GM18519 (cell line): Measurements from ENCODE around the gene TRIM33.

Experiments used
- ATAC-seq: cut with Tn5 transposase; IDR thresholded peaks from one replicate; pipeline ENCODE4 v1.9.1; 2021; ENCODE audit warnings: mild to moderate bottlenecking, moderate library complexity; ENCODE audit not compliant: unreplicated experiment, low FRiP score

TRIM33 gene

DNA sequence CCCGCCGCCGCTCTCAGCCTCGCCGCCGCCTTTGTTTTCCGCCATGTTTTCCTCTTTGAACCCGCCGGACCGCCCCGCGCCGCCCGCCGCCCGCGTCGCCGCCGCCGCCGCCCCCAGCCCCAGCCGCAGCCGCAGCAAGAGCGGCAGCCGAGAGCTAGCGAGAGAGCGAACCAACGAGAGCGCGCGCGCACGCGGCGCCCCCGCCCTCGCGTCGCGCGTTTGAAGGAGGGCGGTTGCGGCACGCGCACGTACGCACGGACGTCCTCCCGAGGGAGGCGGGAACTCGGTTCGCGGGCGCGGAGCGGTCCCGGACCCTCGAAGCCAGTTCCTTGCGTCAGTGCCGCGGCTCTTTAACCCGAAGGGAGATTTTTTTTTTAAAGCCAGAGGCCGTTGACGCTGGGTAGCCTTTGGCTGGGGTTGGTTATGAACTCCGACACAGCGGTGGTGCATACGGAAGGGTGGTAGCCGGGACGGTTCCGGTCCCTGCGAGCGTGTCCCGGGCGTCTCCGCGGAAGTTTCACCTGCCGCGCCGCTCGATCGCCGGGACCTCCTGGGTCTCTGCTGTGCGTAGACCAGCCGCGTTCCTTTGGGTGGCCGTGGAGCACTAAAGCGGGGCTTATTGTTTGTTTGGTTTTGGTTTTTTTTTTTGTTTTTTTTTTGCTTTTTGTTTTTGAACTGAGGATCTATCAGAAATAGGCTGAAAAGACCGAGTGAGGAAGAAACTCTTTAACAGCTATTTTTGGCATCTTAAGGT lies at the start of gene TRIM33:
Gene TRIM33 (minus strand): TSS at position 172 of the 754 bp plus-strand sequence. CDS start 127 bp downstream, at position 45.
- peak; percentile 75 for ATAC-seq

DNA sequence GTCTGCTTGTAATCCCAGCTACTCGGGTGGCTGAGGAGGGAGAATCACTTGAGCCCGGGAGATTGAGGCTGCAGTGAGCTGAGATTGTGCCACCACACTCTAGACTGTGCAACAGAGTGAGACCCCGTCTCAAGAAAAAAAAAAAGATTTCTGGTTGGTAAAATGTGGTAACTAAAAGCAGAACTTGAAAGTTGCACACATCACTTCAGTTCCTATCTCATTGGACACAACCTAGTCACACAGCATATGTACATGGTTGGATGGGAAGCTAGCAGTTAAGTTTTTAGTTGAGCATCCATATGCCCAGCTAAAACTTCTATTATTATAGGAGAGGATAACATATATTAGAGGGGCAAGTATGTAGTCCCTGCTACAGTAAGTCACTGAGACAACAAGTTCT lies 48.4 kb upstream of the TRIM33 start:
- no peak for ATAC-seq

DNA sequence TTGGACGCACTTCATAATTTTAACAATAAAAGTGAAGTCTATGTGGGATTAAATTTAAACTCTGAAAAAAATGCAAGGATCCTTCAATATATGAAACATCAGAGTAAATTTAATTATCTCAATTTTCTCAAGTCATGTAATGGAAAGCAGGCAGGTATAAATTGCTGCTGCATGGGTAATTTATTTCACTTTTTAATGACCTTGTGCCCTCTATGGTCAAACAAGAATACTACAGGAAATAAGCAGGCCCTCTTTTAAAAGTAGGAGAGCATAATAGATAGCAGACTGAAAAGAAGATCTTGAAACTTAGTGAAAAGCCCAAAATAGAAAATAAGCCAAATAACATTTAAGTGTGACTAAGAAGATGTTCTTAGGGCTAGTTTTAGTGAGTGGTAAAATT lies 47.5 kb upstream of the TRIM33 start:
- ATAC-seq: no peak

DNA sequence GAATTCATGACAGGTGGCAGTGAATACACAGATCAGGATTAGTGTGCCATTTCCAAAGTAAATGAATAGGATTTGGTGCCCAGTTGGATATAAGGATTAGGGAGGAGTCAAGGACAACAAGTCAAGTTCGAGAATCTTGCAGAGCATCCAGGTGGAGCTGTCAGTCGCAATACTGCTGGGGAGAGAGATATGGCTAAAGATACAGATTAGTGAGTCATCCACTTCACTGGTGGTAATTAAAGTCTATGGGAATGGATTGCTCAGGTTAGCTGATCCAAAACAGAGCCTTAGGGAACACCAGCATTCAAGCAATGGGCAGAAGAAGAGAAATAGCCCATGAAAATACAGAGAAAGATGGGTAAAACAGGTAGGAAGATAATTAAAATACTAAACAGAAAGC lies 43.6 kb upstream of the TRIM33 start:
- no peak for ATAC-seq

DNA sequence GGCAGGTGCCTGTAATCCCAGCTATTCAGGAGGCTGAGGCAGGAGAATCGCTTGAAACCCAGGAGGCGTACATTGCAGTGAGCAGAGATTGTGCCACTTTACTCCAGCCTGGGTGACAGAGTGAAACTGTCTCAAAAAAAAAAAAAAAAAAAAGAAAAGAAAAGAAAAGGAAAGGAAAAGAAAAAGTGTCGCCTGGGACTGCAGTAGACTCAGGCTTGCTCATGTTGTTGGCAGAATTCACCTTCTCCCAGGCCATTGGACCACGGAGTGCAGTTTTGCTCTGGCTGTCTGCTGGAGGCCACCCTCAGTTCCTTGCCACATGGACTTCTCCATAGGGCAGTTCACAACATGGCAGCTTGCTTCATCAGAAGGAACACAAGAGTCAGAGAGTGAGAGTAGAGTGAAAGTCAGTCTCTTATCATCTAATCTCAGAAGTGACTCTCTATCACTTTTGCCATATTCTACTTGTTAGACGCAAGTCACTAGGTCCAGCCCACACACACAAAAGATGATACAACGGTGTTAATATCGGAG lies 41.2 kb upstream of the TRIM33 start:
- ATAC-seq: no peak

DNA sequence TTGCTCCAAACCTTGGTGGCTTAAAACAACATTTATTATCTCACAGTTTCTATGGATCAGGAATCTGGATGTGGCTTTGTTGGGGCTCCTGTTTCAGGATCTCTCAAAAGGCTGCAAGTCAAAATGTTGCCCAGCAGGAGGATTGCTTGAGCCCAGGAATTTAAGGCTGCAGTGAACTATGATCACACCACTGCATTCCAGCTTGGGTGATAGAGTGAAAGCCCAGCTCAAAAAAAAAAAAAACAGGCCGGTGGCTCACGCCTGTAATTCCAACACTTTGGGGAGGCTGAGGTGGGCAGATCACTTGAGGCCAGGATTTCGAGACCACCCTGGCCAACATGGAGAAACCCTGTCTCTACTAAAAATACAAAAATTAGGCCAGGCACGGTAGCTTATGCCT lies 40.4 kb upstream of the TRIM33 start:
- no peak for ATAC-seq

DNA sequence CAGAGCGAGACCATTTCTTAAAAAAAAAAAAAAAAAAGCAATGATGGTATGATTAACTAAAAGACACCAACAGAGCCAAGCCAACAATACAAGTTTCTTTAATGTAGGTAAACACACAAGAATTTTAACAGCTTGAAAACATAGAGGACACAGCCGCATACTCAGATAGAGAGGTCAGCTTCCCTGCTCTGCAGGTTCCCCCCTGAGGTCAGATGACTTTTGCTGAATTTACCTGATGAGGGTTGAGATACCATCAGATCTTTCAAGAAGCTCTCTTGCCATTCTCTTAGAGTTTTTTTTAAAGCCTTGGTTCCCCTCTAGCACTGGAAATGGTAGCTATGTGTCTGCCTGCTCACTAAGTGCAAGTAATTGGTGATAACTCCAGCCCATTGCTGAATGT lies 39.3 kb upstream of the TRIM33 start:
- no peak for ATAC-seq

DNA sequence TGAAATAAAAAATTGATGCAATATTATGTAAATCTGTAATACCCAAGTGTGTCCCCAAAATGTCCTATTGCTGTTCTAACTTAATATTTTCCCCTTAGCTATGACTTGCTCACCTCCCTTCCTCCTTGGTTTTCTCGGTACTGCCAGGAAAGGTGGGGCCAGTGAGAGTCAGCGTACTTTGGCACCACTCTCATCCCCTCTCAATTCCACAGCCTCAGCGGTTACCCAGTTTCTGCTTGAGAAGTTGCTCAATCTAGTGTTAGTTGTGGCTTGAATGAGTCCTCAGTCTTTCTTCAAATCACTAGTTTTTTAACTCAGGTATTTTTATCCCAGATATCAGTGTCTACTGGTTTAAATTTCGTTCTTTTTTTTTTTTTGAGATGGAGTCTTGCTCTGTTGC lies 38.1 kb upstream of the TRIM33 start:
- no peak for ATAC-seq

DNA sequence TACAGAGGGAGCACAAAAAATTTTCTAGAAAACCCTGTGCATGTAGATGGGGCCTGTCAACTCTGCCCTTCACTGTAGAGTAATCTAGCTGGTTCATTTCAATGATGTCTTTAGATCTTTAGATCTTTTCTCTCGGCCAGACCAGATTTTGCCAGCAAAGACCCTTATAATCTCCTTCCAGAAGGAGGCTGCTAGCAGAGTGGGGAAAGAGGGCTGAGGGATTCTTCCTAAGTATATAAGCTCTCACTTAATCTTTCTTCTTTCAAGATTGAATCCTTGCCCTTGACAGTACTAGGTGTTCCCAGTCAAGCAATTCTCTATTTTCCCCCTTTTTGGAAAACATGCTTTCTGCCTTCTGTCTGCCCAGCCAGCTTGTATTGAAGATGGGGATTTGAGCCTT lies 36.1 kb upstream of the TRIM33 start:
- ATAC-seq: no peak

DNA sequence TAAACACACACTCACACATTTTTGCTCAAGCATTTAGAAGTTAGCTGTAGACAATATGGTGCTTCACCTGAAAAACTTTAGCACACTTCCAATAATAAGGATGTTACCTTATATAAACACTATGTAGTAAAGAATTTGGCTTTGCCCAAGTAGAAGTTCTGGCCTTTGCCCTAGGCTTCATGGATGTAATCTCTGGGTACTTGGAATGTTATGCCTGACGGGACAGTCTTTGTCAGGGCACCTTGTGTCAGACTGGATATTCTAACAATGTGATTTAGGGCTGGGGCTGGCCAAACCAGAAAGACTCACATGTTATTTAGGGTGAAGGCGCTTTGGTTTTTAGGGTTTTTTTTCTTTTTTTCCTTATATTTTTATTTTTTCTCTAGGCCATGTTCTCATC lies 34.8 kb upstream of the TRIM33 start:
- no peak for ATAC-seq

DNA sequence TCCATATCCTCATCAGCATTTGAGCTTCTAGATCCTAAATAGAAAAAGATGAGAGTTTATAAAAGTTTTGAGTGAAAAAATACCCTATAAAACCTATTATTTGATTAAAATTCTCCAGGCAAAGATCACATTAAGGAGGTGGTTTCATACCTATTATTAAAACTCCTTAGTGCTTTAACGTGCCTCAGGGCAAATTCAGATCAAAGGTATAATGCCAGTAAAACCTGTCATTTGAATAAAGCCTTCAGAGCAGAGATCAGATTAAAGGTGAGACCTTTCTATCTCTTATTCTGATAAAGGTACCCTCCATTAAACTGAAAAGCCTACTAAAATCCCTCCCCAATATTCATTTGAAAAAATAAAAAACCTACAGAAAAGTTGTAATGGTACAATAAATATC lies 34.3 kb upstream of the TRIM33 start:
- no peak for ATAC-seq

DNA sequence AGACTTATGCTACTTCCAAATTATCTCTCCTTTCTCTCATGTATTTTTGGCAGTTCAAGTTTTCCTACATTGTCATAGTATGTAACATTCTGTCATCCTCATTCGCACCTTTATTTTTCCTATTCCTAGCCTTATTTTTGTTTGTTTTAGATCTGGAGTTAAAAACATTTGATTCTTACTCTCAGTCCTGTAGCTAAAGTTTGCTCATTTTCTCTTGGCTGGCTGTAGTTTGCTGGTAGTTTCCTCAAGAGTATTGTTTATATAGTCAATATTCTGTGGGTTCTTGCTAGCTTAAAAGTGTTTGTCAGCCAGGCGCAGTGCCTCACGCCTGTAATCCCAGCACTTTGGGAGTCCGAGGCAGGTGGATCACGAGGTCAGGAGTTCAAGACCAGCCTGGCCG lies 29.8 kb upstream of the TRIM33 start:
- ATAC-seq: no peak

DNA sequence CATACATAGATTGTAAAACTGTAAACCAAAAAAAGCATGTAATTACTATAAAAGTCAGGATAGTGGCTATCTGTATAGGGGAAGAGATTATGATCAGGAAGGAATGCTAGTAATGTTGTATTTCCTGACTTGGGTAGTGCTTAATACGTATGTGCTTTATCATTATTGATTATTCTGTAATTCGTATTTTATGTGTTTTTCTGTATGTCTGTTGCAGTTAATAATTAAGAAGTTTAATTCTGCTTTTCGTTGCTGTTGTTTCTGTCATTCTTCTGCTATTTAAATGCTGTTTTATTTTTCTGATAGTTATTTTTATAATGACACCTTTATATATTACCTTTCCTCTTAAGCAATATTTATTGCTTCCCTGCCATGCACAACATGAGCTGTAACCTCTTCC lies 29.3 kb upstream of the TRIM33 start:
- ATAC-seq: no peak

DNA sequence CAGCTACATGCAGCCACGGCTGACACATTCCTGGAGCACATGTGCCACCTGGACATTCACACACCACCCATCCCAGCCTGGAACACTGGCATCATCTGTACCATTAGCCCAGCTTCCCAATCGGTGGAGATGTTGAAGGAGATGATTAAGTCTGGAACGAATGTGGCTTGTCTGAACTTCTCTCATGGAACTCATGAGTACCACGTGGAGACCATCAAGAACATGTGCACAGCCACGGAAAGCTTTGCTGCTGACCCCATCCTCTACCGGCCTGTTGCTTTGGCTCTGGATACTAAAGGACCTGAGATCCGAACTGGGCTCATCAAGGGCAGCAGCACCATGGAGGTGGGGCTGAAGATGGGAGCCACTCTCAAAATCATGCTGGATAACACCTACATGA lies 25.0 kb upstream of the TRIM33 start:
- no peak for ATAC-seq

DNA sequence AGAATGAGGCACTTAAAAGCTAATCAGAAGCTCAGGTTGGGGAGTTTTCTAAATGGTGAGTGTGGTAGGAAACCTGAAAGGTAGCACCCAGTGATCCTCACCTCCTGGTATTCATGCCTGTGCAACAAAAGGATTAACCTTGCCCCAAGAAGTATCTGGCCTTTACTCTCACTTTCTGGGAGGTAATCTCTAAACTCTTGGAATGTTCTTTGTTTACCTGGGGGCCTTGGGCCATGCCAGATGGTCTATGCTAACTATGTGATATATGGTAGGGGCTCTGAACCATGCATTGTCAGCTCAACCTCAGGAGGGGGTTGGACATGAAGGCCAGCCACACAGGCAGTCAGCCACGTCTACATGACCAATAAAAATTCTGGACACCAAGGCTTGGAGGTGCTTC lies 24.4 kb upstream of the TRIM33 start:
- ATAC-seq: no peak

DNA sequence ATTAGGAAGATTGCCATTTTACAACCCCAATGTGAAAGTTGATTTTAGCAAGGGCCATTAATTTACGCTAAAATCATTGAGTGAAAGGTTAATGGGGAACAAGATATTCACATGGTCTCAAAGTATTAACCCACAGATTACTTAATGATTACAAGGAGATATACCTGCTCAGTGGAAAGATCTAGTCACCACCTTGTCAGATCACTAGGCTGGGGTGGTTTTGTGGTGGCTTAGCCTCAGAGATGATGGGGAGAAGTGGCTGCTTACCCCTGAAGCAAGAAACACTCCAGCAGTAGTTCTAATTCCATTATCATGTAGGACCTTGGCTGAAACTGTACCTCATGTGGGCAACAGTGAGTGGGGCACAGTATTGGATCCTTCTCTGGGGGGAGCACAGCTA lies 20.1 kb upstream of the TRIM33 start:
- ATAC-seq: no peak

DNA sequence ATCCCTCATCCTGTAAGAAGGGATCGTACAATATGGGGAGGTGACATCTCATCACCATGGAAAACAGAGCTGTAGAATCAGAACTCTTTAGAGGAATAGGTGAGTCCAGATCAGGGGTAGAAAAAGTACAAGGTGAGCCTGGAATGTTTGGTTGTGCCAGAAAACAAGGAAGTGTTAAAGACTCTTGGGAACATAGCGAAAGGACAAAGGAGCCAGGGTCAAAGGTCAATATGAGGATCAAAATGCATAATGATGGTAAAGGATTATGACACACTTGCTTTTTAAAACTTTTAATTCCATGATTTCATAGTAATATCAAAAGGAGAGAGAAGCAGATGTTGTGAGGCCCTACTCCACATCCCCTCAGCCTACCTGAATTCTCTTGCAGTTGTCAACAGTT lies 19.2 kb upstream of the TRIM33 start:
- no peak for ATAC-seq

DNA sequence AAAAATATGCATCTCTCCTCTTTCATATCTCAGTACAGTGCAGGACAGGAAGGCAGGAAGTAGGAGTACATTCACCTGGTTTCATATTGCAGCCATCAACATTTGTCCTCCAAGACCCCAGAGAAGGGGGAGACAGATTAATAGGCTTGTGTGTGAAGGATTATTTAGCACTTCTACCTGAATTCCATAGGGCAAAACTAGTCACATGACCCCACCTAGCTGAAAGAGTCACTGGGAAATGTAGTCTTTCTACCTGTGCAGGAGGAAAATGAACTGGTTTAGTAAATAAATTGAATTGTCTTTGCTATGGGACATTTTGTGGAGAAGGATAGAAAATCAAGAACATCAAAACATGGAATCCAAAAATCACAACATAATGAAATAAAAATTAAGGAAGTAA lies 13.9 kb upstream of the TRIM33 start:
- ATAC-seq: peak; percentile 44

DNA sequence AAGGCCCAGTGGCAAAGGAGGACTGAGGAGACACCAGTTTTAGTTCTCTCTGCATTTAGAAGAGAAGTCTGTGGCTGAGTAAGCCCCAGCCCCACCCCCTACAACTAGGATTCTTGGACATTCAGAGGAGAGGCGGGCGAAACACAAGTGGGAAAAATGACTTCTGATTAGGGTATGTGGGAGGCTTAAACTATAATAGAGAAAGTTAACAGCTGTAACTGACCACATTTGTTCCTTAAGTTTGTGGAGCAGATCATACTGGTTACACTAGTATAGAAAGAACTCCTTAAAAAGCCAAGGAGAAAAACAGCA lies 11.2 kb upstream of the TRIM33 start:
- ATAC-seq: no peak

DNA sequence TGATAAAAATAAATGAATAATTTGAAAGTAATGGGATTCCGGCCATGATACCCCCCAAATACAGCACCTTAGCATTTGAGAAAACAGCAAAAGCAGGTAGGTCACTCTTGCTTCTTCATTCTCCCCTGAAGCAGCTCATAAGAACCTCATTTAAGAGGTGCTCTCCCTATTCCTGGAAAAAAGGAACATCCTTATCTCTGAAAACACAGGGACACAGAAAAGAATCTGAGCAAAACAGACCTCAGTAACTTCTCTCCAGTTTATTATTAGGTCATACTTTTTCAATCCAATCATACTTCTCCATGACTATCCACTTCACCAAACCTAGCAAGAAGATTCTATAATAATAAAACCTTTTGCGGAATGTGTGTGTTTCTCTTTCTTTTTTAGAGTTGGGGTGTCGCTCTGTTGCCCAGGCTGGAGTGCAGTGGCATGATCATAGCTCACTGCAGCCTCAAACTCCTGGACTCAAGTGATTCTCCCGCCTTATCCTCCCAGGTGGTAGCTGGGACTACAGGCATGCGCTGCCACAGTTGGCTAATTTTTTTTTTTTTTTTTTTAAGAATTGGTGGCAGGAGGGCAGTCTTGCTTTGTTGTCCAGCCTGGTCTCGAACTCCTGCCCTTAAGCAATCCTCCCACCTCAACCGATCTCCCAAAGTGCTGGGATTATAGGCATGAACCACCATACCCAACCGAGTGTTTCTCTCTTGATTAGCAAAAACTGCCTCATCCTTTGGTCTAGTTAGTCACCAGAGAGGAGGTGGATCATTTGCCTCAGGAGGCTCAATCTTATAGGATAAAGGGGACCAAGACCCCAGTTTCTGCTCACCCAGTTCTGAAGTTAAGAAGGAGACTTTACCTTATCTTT lies 10.6 kb upstream of the TRIM33 start:
- no peak for ATAC-seq

DNA sequence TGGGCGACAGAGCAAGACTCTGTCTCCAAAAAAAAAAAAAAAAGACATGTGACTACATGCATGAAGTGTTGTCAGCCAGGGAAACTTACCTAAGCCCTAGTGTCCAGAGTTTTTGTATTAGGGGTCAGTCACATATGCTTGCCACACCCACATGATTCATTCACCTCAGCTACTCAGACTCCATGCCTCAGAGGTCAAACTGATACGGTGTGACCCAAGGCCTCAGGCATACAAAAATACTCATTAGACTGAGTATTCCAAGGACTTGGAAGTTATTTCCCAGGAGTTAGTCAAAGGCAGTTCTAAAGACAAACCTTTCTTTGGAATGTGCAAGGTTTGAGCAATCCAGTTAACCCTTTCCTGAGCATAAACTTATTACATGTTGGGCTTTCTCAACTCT lies 6.3 kb upstream of the TRIM33 start:
- ATAC-seq: no peak
